Measurements from ENCODE around the gene PHKA1.

DNA sequence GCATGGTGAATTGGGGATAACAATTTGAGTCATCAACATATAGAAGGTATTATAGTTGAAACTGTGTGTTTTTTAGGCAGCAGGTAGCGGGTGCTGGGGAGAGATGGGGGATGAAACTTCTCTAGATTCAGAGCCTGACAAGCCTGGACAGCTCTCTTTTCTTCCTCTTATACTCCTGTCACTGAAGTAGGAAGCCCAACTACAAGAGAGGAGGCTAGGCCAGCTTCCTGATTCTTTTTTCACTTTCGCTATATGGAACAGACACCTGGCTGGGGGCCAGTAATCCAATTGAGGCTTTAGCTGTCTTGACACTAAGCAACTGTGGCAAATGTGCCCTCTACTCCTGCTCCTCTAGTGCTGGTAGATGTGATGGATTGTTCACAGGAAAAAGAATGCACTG, 69.2 kb downstream of the PHKA1 start:
- TF ChIP-seq, protein P1, sequence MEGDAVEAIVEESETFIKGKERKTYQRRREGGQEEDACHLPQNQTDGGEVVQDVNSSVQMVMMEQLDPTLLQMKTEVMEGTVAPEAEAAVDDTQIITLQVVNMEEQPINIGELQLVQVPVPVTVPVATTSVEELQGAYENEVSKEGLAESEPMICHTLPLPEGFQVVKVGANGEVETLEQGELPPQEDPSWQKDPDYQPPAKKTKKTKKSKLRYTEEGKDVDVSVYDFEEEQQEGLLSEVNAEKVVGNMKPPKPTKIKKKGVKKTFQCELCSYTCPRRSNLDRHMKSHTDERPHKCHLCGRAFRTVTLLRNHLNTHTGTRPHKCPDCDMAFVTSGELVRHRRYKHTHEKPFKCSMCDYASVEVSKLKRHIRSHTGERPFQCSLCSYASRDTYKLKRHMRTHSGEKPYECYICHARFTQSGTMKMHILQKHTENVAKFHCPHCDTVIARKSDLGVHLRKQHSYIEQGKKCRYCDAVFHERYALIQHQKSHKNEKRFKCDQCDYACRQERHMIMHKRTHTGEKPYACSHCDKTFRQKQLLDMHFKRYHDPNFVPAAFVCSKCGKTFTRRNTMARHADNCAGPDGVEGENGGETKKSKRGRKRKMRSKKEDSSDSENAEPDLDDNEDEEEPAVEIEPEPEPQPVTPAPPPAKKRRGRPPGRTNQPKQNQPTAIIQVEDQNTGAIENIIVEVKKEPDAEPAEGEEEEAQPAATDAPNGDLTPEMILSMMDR (IDR thresholded peaks at IDR 0.05) = no peak
- TF ChIP-seq ZFX (IDR thresholded peaks at IDR 0.05; ENCODE audit: borderline replicate concordance) = no peak
